Lower leg skin (tissue), 3 donors: Measurements from ENCODE around the gene CLDN19.

ENCODE experiments used
- CTCF ChIP-seq, 3 donors: fragments of 450-650 bp; IDR thresholded peaks; one replicate each; pipeline ENCODE4 v1.5.1; 2016; ENCODE audit warnings: antibody characterized with exemption in 3 of 3, mild to moderate bottlenecking in 3 of 3, moderate library complexity in 2 of 3
- POLR2A ChIP-seq, 2 donors: fragments of 450-650 bp; IDR thresholded peaks; one replicate each; pipeline ENCODE4 v1.6.1; 2016 to 2017; ENCODE audit warnings: antibody characterized with exemption in 2 of 2, mild to moderate bottlenecking in 1 of 2, moderate library complexity in 1 of 2

GRCh38 chr1:42786097-42786496 is 46.1 kb upstream of the CLDN19 start:
- TF ChIP-seq CTCF (IDR thresholded peaks at IDR 0.05) (no peak), POLR2A (IDR thresholded peaks at IDR 0.05) (no peak)
